ENCODE measurements around the gene AKT1.
A peak's percentile ranks its signal among the peaks of the same experiment; 100 is the strongest.

DNA sequence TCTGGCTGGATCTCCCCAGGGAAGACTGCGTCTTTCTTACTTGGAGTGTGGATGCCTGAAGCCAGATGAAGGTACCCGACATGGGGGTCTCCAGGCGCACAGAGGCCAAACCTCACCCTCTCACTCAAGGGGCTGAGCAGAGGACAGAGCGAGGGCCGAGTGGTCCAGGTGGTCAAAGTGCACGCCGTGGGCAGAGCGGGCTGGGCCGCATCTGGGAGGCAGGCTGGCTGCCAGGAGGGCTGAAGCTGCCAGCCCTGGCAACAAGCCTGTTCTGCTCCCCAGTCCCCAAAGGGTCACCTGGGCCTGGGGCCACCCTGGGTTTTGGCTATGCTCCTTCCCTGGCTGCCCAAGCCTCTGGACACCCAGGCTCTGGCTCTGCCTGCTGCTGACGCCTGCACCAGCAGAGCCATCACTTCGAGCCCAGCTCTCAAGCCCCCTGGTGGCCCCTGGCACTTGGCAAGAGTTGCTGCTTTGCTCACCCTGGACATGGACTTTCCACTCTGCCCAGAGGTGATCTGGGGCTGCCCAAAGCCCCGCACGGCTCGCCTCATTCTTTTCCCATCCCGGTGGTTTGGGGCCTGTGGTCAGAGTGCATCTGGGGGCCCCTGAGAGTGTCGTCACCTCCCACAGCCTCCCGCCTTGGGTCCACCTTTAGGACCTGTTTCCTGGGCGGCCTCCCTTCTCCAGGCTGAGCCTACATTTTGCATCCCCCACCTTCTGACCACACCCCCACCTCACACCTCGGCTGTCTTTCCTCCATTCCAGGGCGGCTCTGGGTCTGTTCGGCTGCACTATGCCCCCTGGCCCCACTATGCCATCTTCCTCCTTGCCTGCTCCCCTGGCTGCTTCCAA, 68.7 kb downstream of the AKT1 start:
- peak in 1 of 5 experiments; percentile 2 for TF ChIP-seq CTCF (IDR thresholded peaks at IDR 0.05 in 4 of 5, conservative IDR thresholded peaks at IDR 0.05 in 1 of 5)
- TF ChIP-seq POLR2A (IDR thresholded peaks at IDR 0.05), result no peak
